ENCODE measurements around the gene SLC13A2.

- TF ChIP-seq POLR2A (IDR thresholded peaks at IDR 0.05) = no peak
- TF ChIP-seq, protein P1, sequence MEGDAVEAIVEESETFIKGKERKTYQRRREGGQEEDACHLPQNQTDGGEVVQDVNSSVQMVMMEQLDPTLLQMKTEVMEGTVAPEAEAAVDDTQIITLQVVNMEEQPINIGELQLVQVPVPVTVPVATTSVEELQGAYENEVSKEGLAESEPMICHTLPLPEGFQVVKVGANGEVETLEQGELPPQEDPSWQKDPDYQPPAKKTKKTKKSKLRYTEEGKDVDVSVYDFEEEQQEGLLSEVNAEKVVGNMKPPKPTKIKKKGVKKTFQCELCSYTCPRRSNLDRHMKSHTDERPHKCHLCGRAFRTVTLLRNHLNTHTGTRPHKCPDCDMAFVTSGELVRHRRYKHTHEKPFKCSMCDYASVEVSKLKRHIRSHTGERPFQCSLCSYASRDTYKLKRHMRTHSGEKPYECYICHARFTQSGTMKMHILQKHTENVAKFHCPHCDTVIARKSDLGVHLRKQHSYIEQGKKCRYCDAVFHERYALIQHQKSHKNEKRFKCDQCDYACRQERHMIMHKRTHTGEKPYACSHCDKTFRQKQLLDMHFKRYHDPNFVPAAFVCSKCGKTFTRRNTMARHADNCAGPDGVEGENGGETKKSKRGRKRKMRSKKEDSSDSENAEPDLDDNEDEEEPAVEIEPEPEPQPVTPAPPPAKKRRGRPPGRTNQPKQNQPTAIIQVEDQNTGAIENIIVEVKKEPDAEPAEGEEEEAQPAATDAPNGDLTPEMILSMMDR (IDR thresholded peaks at IDR 0.05) = no peak
These were observed 73.7 kb downstream of the SLC13A2 start for GRCh38 chr17:28547096-28547622.

All from adrenal gland (tissue), 5 donors.